ENCODE measurements around the gene FAS. TPM values are rescaled to one million over a fixed set of nuclear protein-coding genes. Genes with fewer than 3 reads are reported as not detected.

The FAS gene
- total RNA-seq, 3 donors from 2014 or later (not counting 1 experiment from before 2014, with no cell fraction given) = 17.3 to 29.9 (median 26.5) TPM

GRCh38 chr10:89029785-89030437, 39.3 kb downstream of the FAS start:
- Mint-ChIP-seq H3K4me1 (peaks cover 0 to 5% of the 10 kb centered on the region in 2 donors), H3K36me3 (no peaks in the 10 kb centered on the region), H3K27me3 (ENCODE audit: low read depth in 2 of 2) (no peaks in the 10 kb centered on the region), H3K4me3 (no peak overlapping the region), H3K9me3 (no peaks in the 10 kb centered on the region), H3K27ac (no peak overlapping the region)
- DNase-seq (peak; percentile 43 to 85), ATAC-seq (peak; percentile 79 to 84 (median 83))
- Histone ChIP-seq H3K9me3 (ENCODE audit: control insufficient read depth, insufficient read depth, low read length) (no peaks in the 10 kb centered on the region), H3K4me3 (ENCODE audit: low read length) (no peak overlapping the region), H3K36me3 (ENCODE audit: control insufficient read depth, insufficient read depth, low read length) (no peaks in the 10 kb centered on the region), H3K4me1 (ENCODE audit: control insufficient read depth, insufficient read depth, low read length) (peaks cover 4% of the 10 kb centered on the region), H3K27me3 (ENCODE audit: control insufficient read depth, insufficient read depth, low read length) (no peaks in the 10 kb centered on the region), H3K27ac (ENCODE audit: low read length) (no peak overlapping the region)
- intact Hi-C loops (cut with micrococcal nuclease) = loop anchor here (1.0 kb wide), 2 partner anchors 183 to 187 kb away; no protein-coding TSS in a partner anchor
- WGBS (ENCODE audit: insufficient coverage) = 32% methylated on average over 6 of the region's 8 CpGs
- TF ChIP-seq CTCF (IDR thresholded peaks at IDR 0.05) = peak; percentile 93

GRCh38 chr10:89030791-89031190, 40.2 kb downstream of the FAS start:
- ATAC-seq (no peak), DNase-seq (no peak)
- Histone ChIP-seq H3K9me3 (ENCODE audit: control insufficient read depth, insufficient read depth, low read length) (no peaks in the 10 kb centered on the region), H3K36me3 (ENCODE audit: control insufficient read depth, insufficient read depth, low read length) (no peaks in the 10 kb centered on the region), H3K27ac (ENCODE audit: low read length) (no peak overlapping the region), H3K27me3 (ENCODE audit: control insufficient read depth, insufficient read depth, low read length) (no peaks in the 10 kb centered on the region), H3K4me1 (ENCODE audit: control insufficient read depth, insufficient read depth, low read length) (peaks cover 4% of the 10 kb centered on the region), H3K4me3 (ENCODE audit: low read length) (no peak overlapping the region)
- 69% methylated on average over 2 of the region's 2 CpGs for WGBS (ENCODE audit: insufficient coverage)
- Mint-ChIP-seq H3K4me1 (peaks cover 0 to 5% of the 10 kb centered on the region in 2 donors), H3K27me3 (ENCODE audit: low read depth in 2 of 2) (no peaks in the 10 kb centered on the region), H3K27ac (no peak overlapping the region), H3K36me3 (no peaks in the 10 kb centered on the region), H3K4me3 (no peak overlapping the region), H3K9me3 (no peaks in the 10 kb centered on the region)
- no peak for TF ChIP-seq CTCF (IDR thresholded peaks at IDR 0.05)
- intact Hi-C loops (cut with micrococcal nuclease) = loop anchor here (1.0 kb wide), 2 partner anchors 183 to 187 kb away; no protein-coding TSS in a partner anchor

- intact Hi-C loops (cut with micrococcal nuclease) = no loop called here
- H3K27ac Mint-ChIP-seq = no peak overlapping the region
- 41% methylated on average over 6 of the region's 8 CpGs for WGBS (ENCODE audit: insufficient coverage)
Observed at GRCh38 chr10:89032141-89032891, 41.7 kb downstream of the FAS start.

More at GRCh38 chr10:89032141-89032891, 41.7 kb downstream of the FAS start:
- ATAC-seq (no peak), DNase-seq (no peak)
- H3K9me3 Mint-ChIP-seq = no peaks in the 10 kb centered on the region
- Histone ChIP-seq H3K4me1 (ENCODE audit: control insufficient read depth, insufficient read depth, low read length) (peaks cover 4% of the 10 kb centered on the region), H3K4me3 (ENCODE audit: low read length) (no peak overlapping the region), H3K27me3 (ENCODE audit: control insufficient read depth, insufficient read depth, low read length) (no peaks in the 10 kb centered on the region), H3K9me3 (ENCODE audit: control insufficient read depth, insufficient read depth, low read length) (no peaks in the 10 kb centered on the region), H3K27ac (ENCODE audit: low read length) (no peak overlapping the region), H3K36me3 (ENCODE audit: control insufficient read depth, insufficient read depth, low read length) (no peaks in the 10 kb centered on the region)
- H3K36me3 Mint-ChIP-seq = no peaks in the 10 kb centered on the region
- H3K4me3 Mint-ChIP-seq = no peak overlapping the region
- H3K27me3 Mint-ChIP-seq (ENCODE audit: low read depth in 2 of 2) = no peaks in the 10 kb centered on the region
- peaks cover 0 to 5% of the 10 kb centered on the region in 2 donors for H3K4me1 Mint-ChIP-seq
- no peak for TF ChIP-seq CTCF (IDR thresholded peaks at IDR 0.05)

Data from natural killer cell (primary cell).